Fibroblast of pulmonary artery (primary cell): ENCODE data around the gene TBL1X.

Source experiments
- DNase-seq: peaks from one replicate; pipeline ENCODE4 v3.0.0-alpha.2; 2010; ENCODE audit warnings: low read depth
- H3K4me3 ChIP-seq: replicated peaks from 2 replicates; pipeline ENCODE4 v1.5.1; 2011; ENCODE audit warnings: low read depth, mild to moderate bottlenecking, control low read depth, low read length, moderate library complexity
- TF ChIP-seq, protein P1 (sequence below): IDR thresholded peaks from 2 replicates; pipeline ENCODE4 v1.5.1; 2011; ENCODE audit warnings: mild to moderate bottlenecking, control low read depth, low read length, inconsistent platforms; ENCODE audit errors: missing control alignments

TBL1X gene

DNA sequence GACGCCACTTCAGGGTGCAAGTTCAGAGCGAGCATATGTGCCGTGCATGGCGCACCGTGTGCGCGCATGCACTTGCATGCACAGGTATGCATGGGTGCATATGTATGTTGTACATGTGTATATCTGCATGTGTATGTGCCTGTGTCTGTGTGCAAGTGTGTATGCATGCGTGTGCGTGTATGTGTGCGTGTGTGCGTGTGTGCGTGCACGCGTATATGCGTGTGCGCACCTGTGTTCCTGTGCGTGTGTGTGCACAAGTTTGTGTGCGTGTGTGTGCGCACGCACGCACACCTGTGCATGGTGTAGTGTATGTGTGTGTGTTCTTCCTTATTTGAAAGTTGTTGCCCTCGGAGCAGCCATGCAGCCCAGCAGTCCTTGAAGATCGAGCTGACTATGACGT lies 224.0 kb downstream of the TBL1X start:
- no peak overlapping the region for H3K4me3 ChIP-seq
- no peak for DNase-seq
- TF ChIP-seq, protein P1, sequence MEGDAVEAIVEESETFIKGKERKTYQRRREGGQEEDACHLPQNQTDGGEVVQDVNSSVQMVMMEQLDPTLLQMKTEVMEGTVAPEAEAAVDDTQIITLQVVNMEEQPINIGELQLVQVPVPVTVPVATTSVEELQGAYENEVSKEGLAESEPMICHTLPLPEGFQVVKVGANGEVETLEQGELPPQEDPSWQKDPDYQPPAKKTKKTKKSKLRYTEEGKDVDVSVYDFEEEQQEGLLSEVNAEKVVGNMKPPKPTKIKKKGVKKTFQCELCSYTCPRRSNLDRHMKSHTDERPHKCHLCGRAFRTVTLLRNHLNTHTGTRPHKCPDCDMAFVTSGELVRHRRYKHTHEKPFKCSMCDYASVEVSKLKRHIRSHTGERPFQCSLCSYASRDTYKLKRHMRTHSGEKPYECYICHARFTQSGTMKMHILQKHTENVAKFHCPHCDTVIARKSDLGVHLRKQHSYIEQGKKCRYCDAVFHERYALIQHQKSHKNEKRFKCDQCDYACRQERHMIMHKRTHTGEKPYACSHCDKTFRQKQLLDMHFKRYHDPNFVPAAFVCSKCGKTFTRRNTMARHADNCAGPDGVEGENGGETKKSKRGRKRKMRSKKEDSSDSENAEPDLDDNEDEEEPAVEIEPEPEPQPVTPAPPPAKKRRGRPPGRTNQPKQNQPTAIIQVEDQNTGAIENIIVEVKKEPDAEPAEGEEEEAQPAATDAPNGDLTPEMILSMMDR = no peak

DNA sequence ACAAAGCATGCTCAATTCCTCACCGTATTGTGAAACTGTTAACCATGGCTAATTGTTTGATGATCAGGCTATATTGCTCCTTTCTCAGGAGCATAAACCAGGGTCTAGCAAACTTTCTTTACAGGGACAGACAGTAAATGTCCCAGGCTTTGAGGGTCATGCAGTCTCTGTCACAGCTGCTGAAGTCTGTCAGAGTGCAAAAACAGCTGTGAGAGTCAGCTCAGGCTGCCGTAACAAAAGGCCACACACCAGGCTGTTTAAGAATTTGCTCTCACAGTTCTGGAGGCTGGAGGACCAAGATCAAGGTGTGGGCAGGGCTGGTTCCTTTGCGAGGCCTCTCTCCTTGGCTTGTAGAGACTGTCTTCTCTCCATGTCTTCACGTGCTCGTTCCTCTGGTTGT lies 225.2 kb downstream of the TBL1X start:
- TF ChIP-seq, protein P1 = no peak
- H3K4me3 ChIP-seq = no peak overlapping the region
- no peak for DNase-seq

DNA sequence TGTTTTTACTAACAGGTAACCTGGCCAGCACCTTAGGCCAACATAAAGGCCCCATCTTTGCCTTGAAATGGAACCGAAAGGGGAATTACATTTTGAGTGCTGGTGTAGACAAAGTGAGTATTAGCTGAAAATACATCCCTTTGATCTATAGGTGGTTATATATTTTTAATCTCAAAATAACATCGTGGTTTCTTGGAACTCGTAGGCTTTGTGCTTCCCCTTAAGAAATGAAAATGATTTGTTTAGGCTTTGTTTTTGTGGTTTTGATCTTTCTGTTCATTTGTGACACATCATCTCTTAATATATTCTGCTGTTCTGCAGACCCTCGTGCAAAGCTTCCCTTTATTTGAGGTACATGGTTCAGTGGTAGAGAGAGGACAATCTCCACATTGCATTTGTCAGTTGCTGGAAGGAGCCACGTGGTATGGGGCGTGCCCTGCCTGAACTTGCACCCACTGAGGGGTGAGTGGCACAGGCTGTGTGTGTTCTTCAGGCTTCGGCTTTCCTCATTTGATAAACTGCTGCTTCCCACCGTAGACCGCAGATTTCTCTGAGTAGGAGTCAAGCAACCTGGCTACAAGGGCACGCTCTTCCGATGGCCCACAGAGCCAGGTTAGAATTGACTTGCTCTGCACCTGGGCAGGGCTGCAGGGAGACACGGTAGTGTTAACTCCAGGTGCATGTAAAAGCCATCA lies 228.6 kb downstream of the TBL1X start:
- TF ChIP-seq, protein P1 = no peak
- no peak overlapping the region for H3K4me3 ChIP-seq
- no peak for DNase-seq

DNA sequence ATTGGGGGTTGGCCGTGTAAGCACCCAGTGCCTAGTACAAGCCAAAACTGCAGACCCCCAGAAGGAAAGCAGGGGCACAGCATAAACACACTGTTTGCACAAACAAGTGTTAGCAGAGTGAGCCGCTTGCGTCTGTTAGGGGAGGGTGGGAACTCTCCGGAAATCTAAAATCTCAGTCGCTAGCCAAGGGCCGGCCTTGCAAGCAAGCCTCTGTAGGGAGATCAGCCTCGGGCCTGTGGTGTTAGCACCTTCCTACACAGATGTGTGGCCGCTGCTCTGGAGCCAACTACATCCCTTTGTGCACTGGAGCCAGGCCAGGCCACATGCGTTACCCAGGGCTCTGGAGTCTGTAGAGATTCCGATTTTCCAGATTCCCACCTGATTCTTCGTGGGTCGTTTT lies 233.7 kb downstream of the TBL1X start:
- H3K4me3 ChIP-seq = no peak overlapping the region
- TF ChIP-seq, protein P1 = no peak
- DNase-seq = no peak

DNA sequence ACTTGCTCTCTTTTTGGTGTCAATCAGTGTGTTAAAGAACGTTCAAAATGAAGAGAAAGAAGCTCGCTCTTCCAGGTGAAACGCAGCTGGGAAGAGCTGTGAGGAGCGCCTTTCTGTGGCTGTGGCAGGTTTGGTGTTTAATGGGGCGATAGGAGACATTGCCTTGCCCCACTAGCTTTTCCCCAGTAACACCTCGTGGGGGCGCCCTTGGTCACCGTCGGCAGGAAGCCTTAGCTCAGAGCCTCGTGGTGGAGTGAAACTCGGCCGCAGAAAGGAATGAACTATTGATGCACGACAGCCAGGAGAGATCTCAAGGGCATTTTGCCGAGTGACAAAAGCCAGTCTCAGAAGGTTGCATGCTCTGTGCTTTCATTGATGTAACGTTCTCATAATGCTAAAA lies 235.7 kb downstream of the TBL1X start:
- H3K4me3 ChIP-seq = no peak overlapping the region
- no peak for DNase-seq
- TF ChIP-seq, protein P1 = no peak

DNA sequence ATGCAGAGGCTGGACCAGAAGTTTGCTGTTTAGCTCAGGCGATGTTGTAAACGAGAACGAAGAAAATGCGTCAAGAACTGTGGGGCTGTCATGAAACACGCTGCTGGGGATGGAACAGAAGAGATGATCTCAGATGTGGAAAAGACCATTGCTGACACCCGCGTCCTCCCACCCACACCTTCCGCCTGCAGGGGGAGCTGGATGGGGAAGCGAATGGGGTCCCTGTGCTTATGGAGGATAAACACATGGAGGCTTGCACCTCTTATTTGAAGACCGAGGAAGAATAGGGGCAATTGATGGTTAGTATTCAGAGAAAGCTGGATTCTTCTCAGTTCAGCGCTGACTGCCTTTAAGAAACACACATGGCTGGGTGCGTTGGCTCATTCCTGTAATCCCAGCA lies 236.9 kb downstream of the TBL1X start:
- H3K4me3 ChIP-seq = no peak overlapping the region
- TF ChIP-seq, protein P1 = no peak
- DNase-seq = no peak

DNA sequence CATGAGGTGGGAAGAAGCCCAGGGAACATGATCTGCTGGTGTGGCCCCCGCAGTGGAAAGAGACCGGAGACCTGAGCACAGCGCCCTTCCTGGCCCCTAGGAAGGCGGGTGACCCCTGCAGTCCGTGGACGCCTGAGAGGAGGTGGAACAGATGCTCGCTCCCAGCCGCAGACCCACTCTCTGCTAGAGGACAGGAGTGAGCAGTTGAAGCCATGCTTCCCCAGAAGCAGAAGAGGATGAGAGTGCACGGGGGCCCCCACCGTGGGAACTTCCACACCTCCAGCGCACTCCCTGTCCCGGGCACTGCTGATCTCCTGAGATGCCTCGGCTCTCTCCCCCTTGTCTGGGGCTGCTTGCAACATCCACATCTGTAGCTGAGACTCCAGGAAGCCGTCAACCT lies 238.5 kb downstream of the TBL1X start:
- TF ChIP-seq, protein P1 = no peak
- no peak overlapping the region for H3K4me3 ChIP-seq

More for the DNA sequence above, 238.5 kb downstream of the TBL1X start:
- DNase-seq = no peak
